GM19099 (cell line): Measurements from ENCODE around the gene CRY2.

Source experiments
- POLR2A ChIP-seq: IDR thresholded peaks from 3 replicates; pipeline ENCODE4 v1.6.1; 2011; ENCODE audit warnings: low read depth; ENCODE audit not compliant: insufficient read length; ENCODE audit errors: extremely low read depth

CRY2 gene

GRCh38 chr11:45931739-45932138 is 84.5 kb downstream of the CRY2 start:
- TF ChIP-seq POLR2A: no peak

- no peak for TF ChIP-seq POLR2A
Measured at GRCh38 chr11:45932217-45932616, 84.9 kb downstream of the CRY2 start.
